DLD1 (cell line): ENCODE results near the gene TGFBI.

Source experiments
- in situ Hi-C: cut with HindIII; loops from 2 replicates; pipeline ENCODE4 v1.10.0; 2017; ENCODE audit warnings: low sequenced_read_pairs

TGFBI gene

GRCh38 chr5:136084698-136085097 lies 55.9 kb downstream of the TGFBI start:
- in situ Hi-C loops = no loop called here

GRCh38 chr5:136086783-136087566 lies 58.2 kb downstream of the TGFBI start:
- in situ Hi-C loops = no loop called here

GRCh38 chr5:136087961-136088871 lies 59.4 kb downstream of the TGFBI start:
- in situ Hi-C loops = no loop called here

DNA sequence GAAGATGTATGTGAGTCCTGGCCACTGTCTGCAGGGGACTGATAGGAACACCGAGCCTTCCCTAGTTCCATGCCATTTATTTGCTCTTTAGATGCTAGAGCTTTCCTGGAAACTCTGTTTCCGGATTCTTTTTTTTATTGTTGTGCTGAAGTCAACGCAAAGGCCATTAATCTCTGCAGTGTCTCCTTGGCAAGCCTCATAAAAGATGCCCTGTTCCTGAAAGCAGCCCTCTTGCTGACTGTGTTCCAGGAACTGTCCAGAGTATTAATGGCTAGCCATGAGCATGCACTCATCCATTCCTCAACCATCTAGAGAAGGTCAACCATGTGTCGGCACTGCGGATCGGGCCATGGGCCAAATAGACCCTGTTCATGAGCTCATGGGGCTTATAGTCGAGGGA lies 61.0 kb downstream of the TGFBI start:
- in situ Hi-C loops = no loop called here

DNA sequence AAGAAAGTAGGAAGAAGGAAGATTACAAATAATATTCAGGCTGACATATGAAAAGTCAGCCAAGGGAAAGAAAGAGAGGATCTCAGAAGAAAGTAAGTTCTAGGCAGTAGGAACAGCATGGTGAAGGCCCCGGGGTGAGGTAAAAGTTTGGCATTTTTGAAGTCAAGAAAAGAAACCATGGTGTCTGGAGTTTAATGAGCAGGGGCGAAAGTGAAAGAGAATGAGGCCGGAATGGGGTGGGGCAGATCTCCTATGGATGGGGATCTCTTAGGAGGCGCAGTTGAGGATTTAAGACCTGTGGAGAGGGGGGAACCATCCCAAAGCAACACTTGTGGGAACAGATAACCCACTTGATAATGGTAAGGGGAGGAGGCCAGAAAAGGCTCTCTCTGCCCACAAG lies 61.5 kb downstream of the TGFBI start:
- in situ Hi-C loops = no loop called here

DNA sequence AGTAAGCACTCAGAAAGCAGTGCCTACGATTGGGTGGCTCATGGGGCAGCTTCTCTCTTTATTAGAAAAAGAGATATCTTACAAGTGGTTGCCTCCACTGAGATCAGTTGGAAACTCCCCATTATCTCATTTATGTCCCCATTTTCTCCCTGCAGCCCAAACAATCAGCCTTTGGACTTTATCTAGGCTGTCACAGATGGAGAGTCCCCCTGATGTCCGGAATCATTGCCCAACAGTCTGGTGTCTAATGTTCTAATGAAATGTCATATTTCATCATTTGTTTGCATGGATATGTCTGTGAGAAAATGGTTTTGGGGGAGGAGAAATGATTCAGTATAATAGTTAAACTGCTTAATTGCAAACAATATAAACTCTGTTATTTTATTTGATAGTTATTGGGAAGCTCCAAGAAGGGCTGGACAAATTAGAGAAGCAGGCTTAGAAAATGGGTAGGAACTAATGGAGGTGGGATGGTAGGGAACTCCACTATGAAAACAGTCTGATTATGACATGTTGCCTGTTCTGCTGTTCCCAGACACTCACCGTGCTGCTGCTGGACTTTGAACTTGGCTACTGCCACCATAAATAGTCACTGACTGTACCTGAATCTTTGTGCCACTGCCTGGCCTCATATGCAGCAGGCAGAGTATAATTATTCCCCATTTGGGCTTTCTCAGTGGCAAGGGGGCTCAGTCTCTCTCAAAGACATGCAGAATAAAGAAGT lies 65.6 kb downstream of the TGFBI start:
- in situ Hi-C loops = no loop called here

- in situ Hi-C loops = no loop called here
Observed at GRCh38 chr5:136094913-136095641, 66.3 kb downstream of the TGFBI start.

DNA sequence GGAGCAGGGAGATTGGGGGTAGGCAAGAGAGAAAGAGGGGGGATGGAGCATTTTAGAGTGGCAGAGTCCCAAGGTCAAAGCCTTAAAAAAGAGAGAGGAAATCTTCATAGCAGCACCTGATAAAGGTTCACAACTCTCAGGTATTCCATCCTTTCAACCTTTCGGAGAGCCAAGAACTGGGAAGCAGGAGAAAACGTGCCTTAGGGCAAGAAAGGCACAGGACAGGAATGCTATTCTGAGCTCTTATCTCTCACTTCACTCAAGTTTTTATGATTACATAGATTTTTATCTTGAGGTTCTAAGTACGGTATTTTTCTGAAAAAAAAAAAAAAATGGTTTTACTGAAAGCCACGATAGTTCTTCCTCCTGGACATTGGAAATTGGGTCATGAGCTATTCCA lies 69.4 kb downstream of the TGFBI start:
- in situ Hi-C loops = no loop called here

- in situ Hi-C loops = no loop called here
Observed at GRCh38 chr5:136099870-136100269, 71.1 kb downstream of the TGFBI start.

- in situ Hi-C loops = no loop called here
Observed at GRCh38 chr5:136101884-136102283, 73.1 kb downstream of the TGFBI start.

- in situ Hi-C loops = no loop called here
Observed at GRCh38 chr5:136103118-136103517, 74.3 kb downstream of the TGFBI start.

- in situ Hi-C loops = no loop called here
Observed at GRCh38 chr5:136104306-136104965, 75.6 kb downstream of the TGFBI start.

- in situ Hi-C loops = no loop called here
Observed at GRCh38 chr5:136106351-136107031, 77.7 kb downstream of the TGFBI start.

DNA sequence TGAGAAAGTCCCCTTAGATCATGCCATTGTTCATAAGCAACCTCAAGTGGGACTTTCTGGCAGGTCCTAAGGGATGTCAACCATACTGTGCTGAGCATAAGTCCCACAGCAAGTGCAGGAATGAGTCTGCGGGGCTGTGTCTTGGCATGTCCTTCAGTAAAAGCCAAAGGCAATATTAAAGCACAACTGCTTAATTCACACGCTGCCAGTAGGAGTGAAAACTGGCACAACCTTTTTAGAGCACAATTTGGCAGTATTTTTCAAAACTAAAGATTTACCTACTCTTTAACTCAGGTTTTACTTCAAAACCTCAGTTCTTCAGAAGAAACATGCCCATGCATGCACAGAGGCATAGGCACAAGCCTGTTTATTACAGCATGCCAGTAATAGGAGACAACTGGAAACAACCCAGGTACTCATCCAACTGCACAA lies 79.4 kb downstream of the TGFBI start:
- in situ Hi-C loops = no loop called here

- in situ Hi-C loops = no loop called here
Observed at GRCh38 chr5:136108766-136109165, 80.0 kb downstream of the TGFBI start.

DNA sequence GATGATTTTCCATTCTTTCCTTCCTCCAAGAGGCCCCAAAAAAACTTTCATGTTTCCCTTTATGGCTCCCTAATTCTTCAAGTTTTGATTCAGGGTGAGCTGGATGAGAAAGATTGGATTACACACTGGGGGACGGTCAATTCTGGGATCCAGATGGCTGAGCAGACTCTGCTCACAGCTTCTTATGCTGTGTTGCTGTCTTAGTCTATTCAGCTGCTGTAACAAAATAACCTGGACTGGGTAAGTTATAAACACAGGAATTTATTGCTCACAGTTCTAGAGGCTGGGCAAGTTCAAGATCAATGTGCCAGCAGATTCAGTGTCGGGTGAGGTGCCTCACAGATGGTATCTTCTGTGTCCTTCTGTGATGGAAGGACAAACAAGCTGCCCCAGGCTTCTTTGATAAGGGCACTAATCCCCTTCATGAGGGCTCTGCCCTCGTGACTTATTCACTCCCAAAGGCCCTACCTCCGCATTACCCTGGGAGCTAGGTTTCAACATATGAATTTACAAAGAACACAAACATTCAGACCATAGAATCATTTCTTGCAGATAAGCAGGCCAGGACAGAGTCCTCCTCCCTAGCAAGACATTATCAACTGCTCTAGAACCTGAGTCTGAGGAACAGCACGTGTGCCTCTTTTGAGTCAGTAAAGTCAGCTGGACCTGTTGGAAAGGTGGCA lies 80.8 kb downstream of the TGFBI start:
- in situ Hi-C loops = no loop called here
